Measurements from ENCODE around the gene RRAGA. TPM values are rescaled to one million over a fixed set of nuclear protein-coding genes. Genes with fewer than 3 reads are reported as not detected.

Gene RRAGA
- total and polyA plus RNA-seq, 2 experiments from 2014 or later, result 24.7 to 36.1 TPM

DNA sequence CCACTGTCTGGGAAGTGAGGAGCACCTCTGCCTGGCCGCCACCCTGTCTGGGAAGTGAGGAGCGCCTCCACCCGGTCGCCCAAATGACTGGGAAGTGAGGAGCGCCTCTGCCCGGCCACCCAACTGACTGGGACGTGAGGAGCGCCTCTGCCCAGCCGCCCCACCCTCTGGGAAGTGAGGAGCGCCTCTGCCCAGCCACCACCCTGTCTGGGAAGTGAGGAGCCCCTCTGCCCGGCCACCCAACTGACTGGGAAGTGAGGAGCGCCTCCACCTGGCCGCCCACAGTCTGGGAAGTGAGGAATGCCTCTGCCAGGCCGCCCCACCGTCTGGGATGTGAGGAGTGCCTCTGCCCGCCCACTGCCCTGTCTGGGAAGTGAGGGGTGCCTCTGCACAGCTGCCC lies 49.1 kb upstream of the RRAGA start (continued):
- TF ChIP-seq, protein P1, sequence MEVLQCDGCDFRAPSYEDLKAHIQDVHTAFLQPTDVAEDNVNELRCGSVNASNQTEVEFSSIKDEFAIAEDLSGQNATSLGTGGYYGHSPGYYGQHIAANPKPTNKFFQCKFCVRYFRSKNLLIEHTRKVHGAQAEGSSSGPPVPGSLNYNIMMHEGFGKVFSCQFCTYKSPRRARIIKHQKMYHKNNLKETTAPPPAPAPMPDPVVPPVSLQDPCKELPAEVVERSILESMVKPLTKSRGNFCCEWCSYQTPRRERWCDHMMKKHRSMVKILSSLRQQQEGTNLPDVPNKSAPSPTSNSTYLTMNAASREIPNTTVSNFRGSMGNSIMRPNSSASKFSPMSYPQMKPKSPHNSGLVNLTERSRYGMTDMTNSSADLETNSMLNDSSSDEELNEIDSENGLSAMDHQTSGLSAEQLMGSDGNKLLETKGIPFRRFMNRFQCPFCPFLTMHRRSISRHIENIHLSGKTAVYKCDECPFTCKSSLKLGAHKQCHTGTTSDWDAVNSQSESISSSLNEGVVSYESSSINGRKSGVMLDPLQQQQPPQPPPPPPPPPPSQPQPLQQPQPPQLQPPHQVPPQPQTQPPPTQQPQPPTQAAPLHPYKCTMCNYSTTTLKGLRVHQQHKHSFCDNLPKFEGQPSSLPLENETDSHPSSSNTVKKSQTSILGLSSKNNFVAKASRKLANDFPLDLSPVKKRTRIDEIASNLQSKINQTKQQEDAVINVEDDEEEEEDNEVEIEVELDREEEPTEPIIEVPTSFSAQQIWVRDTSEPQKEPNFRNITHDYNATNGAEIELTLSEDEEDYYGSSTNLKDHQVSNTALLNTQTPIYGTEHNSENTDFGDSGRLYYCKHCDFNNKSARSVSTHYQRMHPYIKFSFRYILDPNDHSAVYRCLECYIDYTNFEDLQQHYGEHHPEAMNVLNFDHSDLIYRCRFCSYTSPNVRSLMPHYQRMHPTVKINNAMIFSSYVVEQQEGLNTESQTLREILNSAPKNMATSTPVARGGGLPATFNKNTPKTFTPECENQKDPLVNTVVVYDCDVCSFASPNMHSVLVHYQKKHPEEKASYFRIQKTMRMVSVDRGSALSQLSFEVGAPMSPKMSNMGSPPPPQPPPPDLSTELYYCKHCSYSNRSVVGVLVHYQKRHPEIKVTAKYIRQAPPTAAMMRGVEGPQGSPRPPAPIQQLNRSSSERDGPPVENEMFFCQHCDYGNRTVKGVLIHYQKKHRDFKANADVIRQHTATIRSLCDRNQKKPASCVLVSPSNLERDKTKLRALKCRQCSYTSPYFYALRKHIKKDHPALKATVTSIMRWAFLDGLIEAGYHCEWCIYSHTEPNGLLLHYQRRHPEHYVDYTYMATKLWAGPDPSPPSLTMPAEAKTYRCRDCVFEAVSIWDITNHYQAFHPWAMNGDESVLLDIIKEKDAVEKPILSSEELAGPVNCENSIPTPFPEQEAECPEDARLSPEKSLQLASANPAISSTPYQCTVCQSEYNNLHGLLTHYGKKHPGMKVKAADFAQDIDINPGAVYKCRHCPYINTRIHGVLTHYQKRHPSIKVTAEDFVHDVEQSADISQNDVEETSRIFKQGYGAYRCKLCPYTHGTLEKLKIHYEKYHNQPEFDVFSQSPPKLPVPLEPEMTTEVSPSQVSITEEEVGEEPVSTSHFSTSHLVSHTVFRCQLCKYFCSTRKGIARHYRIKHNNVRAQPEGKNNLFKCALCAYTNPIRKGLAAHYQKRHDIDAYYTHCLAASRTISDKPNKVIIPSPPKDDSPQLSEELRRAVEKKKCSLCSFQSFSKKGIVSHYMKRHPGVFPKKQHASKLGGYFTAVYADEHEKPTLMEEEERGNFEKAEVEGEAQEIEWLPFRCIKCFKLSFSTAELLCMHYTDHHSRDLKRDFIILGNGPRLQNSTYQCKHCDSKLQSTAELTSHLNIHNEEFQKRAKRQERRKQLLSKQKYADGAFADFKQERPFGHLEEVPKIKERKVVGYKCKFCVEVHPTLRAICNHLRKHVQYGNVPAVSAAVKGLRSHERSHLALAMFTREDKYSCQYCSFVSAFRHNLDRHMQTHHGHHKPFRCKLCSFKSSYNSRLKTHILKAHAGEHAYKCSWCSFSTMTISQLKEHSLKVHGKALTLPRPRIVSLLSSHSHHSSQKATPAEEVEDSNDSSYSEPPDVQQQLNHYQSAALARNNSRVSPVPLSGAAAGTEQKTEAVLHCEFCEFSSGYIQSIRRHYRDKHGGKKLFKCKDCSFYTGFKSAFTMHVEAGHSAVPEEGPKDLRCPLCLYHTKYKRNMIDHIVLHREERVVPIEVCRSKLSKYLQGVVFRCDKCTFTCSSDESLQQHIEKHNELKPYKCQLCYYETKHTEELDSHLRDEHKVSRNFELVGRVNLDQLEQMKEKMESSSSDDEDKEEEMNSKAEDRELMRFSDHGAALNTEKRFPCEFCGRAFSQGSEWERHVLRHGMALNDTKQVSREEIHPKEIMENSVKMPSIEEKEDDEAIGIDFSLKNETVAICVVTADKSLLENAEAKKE (CRISPR knock-in tag; IDR thresholded peaks at IDR 0.05), result no peak
- TF ChIP-seq, protein P2, sequence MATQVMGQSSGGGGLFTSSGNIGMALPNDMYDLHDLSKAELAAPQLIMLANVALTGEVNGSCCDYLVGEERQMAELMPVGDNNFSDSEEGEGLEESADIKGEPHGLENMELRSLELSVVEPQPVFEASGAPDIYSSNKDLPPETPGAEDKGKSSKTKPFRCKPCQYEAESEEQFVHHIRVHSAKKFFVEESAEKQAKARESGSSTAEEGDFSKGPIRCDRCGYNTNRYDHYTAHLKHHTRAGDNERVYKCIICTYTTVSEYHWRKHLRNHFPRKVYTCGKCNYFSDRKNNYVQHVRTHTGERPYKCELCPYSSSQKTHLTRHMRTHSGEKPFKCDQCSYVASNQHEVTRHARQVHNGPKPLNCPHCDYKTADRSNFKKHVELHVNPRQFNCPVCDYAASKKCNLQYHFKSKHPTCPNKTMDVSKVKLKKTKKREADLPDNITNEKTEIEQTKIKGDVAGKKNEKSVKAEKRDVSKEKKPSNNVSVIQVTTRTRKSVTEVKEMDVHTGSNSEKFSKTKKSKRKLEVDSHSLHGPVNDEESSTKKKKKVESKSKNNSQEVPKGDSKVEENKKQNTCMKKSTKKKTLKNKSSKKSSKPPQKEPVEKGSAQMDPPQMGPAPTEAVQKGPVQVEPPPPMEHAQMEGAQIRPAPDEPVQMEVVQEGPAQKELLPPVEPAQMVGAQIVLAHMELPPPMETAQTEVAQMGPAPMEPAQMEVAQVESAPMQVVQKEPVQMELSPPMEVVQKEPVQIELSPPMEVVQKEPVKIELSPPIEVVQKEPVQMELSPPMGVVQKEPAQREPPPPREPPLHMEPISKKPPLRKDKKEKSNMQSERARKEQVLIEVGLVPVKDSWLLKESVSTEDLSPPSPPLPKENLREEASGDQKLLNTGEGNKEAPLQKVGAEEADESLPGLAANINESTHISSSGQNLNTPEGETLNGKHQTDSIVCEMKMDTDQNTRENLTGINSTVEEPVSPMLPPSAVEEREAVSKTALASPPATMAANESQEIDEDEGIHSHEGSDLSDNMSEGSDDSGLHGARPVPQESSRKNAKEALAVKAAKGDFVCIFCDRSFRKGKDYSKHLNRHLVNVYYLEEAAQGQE (IDR thresholded peaks at IDR 0.05; ENCODE audit: unreplicated experiment), result no peak
- TF ChIP-seq, protein P3, sequence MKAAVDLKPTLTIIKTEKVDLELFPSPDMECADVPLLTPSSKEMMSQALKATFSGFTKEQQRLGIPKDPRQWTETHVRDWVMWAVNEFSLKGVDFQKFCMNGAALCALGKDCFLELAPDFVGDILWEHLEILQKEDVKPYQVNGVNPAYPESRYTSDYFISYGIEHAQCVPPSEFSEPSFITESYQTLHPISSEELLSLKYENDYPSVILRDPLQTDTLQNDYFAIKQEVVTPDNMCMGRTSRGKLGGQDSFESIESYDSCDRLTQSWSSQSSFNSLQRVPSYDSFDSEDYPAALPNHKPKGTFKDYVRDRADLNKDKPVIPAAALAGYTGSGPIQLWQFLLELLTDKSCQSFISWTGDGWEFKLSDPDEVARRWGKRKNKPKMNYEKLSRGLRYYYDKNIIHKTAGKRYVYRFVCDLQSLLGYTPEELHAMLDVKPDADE (IDR thresholded peaks at IDR 0.05), result no peak
- TF ChIP-seq ZNF331 (CRISPR knock-in tag; IDR thresholded peaks at IDR 0.05; ENCODE audit: low read depth), result no peak

All from GM23338 (cell line).